ENCODE measurements around the gene JAKMIP1.

DNA sequence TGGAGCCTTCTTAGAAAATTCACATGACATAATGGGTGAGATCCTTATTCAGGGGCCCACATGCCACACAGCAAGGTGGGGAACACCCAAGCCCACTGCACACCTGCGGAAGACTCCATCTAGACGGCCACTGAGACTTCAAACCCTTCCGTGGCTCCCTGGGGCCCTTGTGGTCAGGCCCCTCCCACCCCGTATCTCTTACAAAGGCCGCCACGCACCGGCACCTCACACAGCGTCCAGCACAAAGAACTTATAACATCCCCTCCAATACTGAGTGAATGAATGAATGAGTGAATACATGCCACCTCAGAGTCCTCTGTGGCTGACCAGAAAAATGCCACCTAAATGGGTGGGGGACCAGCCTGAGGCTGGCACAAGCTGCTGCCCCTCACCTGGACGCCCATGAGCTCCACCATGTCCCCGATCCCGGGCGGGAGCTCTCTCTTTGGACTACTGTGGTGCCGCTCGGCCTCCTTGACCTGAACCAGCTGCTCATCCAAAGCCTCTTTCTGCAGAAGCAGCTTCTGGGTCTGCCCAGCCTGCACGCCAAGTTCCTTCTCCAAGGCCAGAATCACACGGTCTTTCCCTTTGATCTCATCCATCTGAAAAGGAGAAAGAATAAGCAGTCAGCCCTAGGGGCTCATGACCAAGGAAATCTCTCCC, 115.2 kb downstream of the JAKMIP1 start:
- TF ChIP-seq TAF1 (IDR thresholded peaks at IDR 0.05; ENCODE audit: low read depth) = no peak
- TF ChIP-seq, protein P1, sequence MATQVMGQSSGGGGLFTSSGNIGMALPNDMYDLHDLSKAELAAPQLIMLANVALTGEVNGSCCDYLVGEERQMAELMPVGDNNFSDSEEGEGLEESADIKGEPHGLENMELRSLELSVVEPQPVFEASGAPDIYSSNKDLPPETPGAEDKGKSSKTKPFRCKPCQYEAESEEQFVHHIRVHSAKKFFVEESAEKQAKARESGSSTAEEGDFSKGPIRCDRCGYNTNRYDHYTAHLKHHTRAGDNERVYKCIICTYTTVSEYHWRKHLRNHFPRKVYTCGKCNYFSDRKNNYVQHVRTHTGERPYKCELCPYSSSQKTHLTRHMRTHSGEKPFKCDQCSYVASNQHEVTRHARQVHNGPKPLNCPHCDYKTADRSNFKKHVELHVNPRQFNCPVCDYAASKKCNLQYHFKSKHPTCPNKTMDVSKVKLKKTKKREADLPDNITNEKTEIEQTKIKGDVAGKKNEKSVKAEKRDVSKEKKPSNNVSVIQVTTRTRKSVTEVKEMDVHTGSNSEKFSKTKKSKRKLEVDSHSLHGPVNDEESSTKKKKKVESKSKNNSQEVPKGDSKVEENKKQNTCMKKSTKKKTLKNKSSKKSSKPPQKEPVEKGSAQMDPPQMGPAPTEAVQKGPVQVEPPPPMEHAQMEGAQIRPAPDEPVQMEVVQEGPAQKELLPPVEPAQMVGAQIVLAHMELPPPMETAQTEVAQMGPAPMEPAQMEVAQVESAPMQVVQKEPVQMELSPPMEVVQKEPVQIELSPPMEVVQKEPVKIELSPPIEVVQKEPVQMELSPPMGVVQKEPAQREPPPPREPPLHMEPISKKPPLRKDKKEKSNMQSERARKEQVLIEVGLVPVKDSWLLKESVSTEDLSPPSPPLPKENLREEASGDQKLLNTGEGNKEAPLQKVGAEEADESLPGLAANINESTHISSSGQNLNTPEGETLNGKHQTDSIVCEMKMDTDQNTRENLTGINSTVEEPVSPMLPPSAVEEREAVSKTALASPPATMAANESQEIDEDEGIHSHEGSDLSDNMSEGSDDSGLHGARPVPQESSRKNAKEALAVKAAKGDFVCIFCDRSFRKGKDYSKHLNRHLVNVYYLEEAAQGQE (IDR thresholded peaks at IDR 0.05; ENCODE audit: low read depth) = no peak
- no peak for TF ChIP-seq EGR1 (IDR thresholded peaks at IDR 0.05)
